Nephron progenitor cell (in vitro differentiated cells): ENCODE measurements around the gene ATP1A1.
A peak's percentile ranks its signal among the peaks of the same experiment; 100 is the strongest.

ENCODE experiments used
- DNase-seq: peaks from one replicate; pipeline ENCODE4 v3.0.0; 2021
- H3K27ac Mint-ChIP-seq: 2 replicates; pipeline ENCODE4 v1.8.0; 2021; ENCODE audit warnings: mild to moderate bottlenecking, moderate library complexity, mixed read lengths
- H3K27me3 Mint-ChIP-seq: 2 replicates; pipeline ENCODE4 v1.8.0; 2021; ENCODE audit warnings: mild to moderate bottlenecking, low read depth, mixed read lengths; ENCODE audit not compliant: poor library complexity
- H3K36me3 Mint-ChIP-seq: 2 replicates; pipeline ENCODE4 v1.8.0; 2021; ENCODE audit warnings: low read depth, mixed read lengths
- H3K4me1 Mint-ChIP-seq: 2 replicates; pipeline ENCODE4 v1.8.0; 2021; ENCODE audit warnings: mixed read lengths
- H3K4me3 Mint-ChIP-seq: 2 replicates; pipeline ENCODE4 v1.8.0; 2021; ENCODE audit warnings: mild to moderate bottlenecking, moderate library complexity, mixed read lengths
- H3K9me3 Mint-ChIP-seq: 2 replicates; pipeline ENCODE4 v1.8.0; 2021; ENCODE audit warnings: mild to moderate bottlenecking, moderate library complexity, mixed read lengths
- CTCF ChIP-seq: fragments of 200-600 bp; sonication (generic); IDR thresholded peaks from 2 replicates; pipeline ENCODE4 v1.5.0; 2021; ENCODE audit warnings: antibody characterized with exemption

The ATP1A1 gene

DNA sequence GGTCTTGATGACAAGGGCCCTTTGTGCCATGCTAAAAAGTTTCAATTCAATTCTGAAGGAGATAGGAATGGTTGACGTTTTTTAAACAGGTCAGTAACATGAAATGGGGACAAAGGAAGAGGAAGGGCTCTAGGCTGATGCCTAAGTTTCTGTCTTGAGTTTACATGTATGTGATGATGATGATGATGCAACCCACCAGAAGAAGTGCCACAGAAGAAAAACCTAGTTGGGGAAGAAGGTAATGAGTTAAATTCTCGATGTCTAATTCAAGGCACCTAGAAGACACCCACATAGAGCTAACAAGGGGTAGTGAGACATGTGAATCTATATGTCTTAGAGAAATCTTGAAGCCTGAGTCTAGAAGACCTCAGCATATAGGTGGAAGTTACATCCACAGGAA lies 44.4 kb upstream of the ATP1A1 start:
- H3K4me3 Mint-ChIP-seq: no peak overlapping the region
- no peaks in the 10 kb centered on the region for H3K9me3 Mint-ChIP-seq
- H3K36me3 Mint-ChIP-seq: no peaks in the 10 kb centered on the region
- no peak for DNase-seq
- H3K4me1 Mint-ChIP-seq: peaks cover 21% of the 10 kb centered on the region
- no peaks in the 10 kb centered on the region for H3K27me3 Mint-ChIP-seq
- no peak overlapping the region for H3K27ac Mint-ChIP-seq
- no peak for TF ChIP-seq CTCF

DNA sequence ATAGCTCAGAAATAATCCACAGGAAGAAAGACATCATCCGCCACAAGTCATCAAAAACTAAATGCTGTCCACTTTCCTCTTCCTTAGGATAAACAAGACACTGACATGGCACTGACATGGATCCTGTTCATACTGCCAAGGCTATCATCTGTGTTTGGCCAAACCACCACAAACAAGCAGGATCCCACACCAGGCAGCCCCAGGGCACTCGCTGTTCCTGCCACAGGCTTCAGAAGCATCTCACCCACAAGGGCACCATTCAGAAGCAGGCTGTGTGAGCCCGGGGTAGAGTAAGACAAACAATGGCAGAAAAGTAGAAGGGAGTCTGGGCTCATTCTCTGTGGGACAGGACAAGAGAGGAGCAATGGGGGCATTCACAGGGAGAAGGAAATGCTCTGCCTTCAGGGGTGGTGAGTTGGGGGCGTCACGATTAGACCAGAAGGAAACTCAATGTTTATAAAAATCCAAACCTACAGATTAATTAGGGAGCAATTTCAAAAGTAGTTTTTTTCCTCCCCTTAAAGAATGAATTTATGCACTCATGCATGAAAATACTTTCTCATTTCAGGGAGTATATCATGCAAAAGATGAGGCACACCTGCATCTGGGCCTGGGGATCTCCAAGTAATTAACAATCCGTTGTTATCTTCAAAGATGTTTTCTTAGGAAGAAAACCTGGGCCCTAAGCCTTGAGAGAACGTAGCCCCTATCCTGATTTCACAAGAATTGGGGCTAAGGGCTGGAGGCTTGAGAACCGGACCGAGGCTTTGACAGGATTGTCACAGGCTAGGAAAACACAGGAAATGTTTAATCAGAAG lies 43.3 kb upstream of the ATP1A1 start:
- peaks cover 4% of the 10 kb centered on the region for H3K27me3 Mint-ChIP-seq
- no peak for TF ChIP-seq CTCF
- no peaks in the 10 kb centered on the region for H3K36me3 Mint-ChIP-seq
- H3K4me1 Mint-ChIP-seq: peaks cover 26% of the 10 kb centered on the region
- H3K9me3 Mint-ChIP-seq: no peaks in the 10 kb centered on the region
- no peak for DNase-seq
- H3K27ac Mint-ChIP-seq: peak overlapping the region; percentile 71
- H3K4me3 Mint-ChIP-seq: no peak overlapping the region

DNA sequence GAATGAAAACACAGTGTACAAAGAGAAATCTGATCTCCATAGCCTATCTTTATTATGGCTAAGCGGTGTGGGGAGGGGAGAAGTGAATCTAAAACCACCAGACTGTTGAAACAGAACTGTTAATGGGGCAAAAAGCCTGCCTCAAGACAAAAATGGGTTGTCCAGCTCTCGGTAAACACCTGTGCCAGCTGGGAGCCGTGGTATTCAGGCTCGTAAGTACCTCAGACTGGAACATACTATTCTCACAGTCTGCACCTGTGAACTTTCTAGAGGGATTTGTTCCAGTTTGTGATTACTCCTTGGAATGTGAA lies 42.7 kb upstream of the ATP1A1 start:
- H3K4me1 Mint-ChIP-seq: peaks cover 31% of the 10 kb centered on the region
- H3K27me3 Mint-ChIP-seq: peaks cover 4% of the 10 kb centered on the region
- no peak for TF ChIP-seq CTCF
- DNase-seq: no peak
- no peaks in the 10 kb centered on the region for H3K36me3 Mint-ChIP-seq
- peak overlapping the region; percentile 71 for H3K27ac Mint-ChIP-seq
- no peaks in the 10 kb centered on the region for H3K9me3 Mint-ChIP-seq
- H3K4me3 Mint-ChIP-seq: no peak overlapping the region

GRCh38 chr1:116330846-116331245 lies 42.2 kb upstream of the ATP1A1 start:
- Mint-ChIP-seq H3K4me3 (no peak overlapping the region), H3K9me3 (no peaks in the 10 kb centered on the region), H3K36me3 (no peaks in the 10 kb centered on the region), H3K4me1 (peaks cover 33% of the 10 kb centered on the region), H3K27me3 (peaks cover 4% of the 10 kb centered on the region), H3K27ac (no peak overlapping the region)
- no peak for TF ChIP-seq CTCF
- no peak for DNase-seq

DNA sequence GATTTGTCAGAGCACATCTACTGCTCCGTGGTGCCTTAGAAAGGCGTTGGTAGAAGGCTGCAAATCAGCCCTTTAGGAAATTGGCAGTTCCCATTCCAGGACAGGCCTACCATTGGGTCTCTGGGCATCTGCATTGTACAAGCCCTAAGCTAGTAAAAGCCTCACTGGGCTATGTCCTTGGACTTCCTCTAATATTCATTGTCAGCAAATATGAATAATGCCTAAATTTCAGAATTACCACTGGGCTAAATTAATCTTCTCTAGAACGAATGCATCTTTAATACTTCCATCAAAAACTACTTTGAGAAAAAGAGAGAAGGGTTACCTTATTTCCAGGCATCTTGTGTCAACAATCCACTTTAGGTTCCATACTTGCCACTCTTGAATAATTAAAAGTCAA lies 41.5 kb upstream of the ATP1A1 start:
- Mint-ChIP-seq H3K27ac (no peak overlapping the region), H3K27me3 (peaks cover 4% of the 10 kb centered on the region), H3K4me3 (no peak overlapping the region), H3K9me3 (no peaks in the 10 kb centered on the region), H3K4me1 (peaks cover 39% of the 10 kb centered on the region), H3K36me3 (no peaks in the 10 kb centered on the region)
- TF ChIP-seq CTCF: no peak
- DNase-seq: no peak

GRCh38 chr1:116332451-116332850 lies 40.6 kb upstream of the ATP1A1 start:
- peaks cover under 1% of the 10 kb centered on the region for H3K9me3 Mint-ChIP-seq
- H3K4me3 Mint-ChIP-seq: no peak overlapping the region
- H3K27me3 Mint-ChIP-seq: peaks cover 4% of the 10 kb centered on the region
- DNase-seq: no peak
- H3K4me1 Mint-ChIP-seq: peaks cover 43% of the 10 kb centered on the region
- no peaks in the 10 kb centered on the region for H3K36me3 Mint-ChIP-seq
- TF ChIP-seq CTCF: no peak
- no peak overlapping the region for H3K27ac Mint-ChIP-seq
